Inferior parietal cortex (tissue), 1 donor: ENCODE results near the gene SCNN1A.

Source experiments
- DNase-seq: peaks from one replicate; pipeline ENCODE4 v3.0.0-alpha.2; 2016; ENCODE audit errors: extremely low spot score

Gene SCNN1A

GRCh38 chr12:6368906-6369525, 6.3 kb downstream of the SCNN1A start:
- no peak for DNase-seq

- no peak for DNase-seq
Measured at GRCh38 chr12:6367969-6368892, 7.1 kb downstream of the SCNN1A start.

- DNase-seq, result no peak
Measured at GRCh38 chr12:6367065-6367968, 8.0 kb downstream of the SCNN1A start.

GRCh38 chr12:6364044-6364374, 11.4 kb downstream of the SCNN1A start:
- no peak for DNase-seq

- no peak for DNase-seq
Measured at GRCh38 chr12:6363330-6364043, 11.9 kb downstream of the SCNN1A start.

- no peak for DNase-seq
Measured at GRCh38 chr12:6363010-6363329, 12.4 kb downstream of the SCNN1A start.

- DNase-seq, result no peak
Measured at GRCh38 chr12:6362403-6362802, 13.0 kb downstream of the SCNN1A start.

GRCh38 chr12:6361834-6362233, 13.5 kb downstream of the SCNN1A start:
- DNase-seq, result no peak

GRCh38 chr12:6360578-6361490, 14.5 kb downstream of the SCNN1A start:
- no peak for DNase-seq

- DNase-seq, result no peak
Measured at GRCh38 chr12:6360080-6360571, 15.2 kb downstream of the SCNN1A start.

- DNase-seq, result no peak
Measured at GRCh38 chr12:6358881-6359280, 16.5 kb downstream of the SCNN1A start.

- no peak for DNase-seq
Measured at GRCh38 chr12:6356374-6356820, 19.0 kb downstream of the SCNN1A start.

GRCh38 chr12:6355491-6356373, 19.6 kb downstream of the SCNN1A start:
- DNase-seq, result no peak

- DNase-seq, result no peak
Measured at GRCh38 chr12:6354495-6355393, 20.6 kb downstream of the SCNN1A start.

GRCh38 chr12:6352193-6353173, 22.9 kb downstream of the SCNN1A start:
- DNase-seq, result no peak

GRCh38 chr12:6351622-6352021, 23.7 kb downstream of the SCNN1A start:
- DNase-seq, result no peak
